ENCODE results near the gene KHDRBS1. TPM values are rescaled to one million over a fixed set of nuclear protein-coding genes. Genes with fewer than 3 reads are reported as not detected.
A peak's percentile ranks its signal among the peaks of the same experiment; 100 is the strongest.
"Not testable (repeated sequence)": the region's sequence is repeated elsewhere in the genome, so short reads cannot be mapped to it uniquely, and the experiment has no call there.

Gene KHDRBS1
- polyA plus RNA-seq, 5 donors = 193 to 247 (median 218) TPM

DNA sequence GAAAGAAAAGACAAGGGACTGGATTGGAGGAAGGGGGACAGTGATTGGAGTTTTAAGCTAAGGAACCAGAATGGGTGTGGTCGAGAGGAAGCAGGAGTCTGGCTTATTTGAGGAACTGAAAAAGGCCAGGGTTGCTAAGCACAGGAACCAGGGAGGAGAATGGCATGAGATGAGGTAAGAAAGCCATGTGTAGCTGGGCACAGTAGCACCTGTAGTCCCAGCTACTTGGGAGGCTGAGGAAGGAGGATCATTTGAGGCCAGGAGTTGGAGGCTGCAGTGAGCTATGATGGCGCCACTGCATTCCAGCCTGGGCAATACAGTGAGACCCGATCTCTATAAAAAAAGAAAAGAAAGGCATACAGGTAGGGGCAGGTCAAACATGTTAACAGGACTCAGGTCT, 8.1 kb upstream of the KHDRBS1 start:
- DNase-seq = no peak

DNA sequence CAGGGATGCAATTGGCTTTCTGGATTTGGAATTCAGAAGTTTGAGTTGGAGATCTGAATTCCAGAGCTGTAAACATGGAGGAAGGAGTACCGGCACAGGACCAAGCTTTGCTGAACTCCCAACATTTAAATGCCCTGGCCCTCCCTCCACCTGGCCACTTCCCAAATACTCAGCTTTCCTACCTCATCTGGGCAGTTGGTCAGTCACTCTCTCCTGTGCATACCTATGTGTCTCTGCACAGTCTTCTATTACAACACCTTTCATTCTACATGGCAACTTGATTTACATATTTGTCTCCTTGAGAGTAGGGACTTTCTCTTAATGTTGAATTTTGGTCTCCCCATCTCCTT, 6.1 kb upstream of the KHDRBS1 start:
- DNase-seq = no peak

DNA sequence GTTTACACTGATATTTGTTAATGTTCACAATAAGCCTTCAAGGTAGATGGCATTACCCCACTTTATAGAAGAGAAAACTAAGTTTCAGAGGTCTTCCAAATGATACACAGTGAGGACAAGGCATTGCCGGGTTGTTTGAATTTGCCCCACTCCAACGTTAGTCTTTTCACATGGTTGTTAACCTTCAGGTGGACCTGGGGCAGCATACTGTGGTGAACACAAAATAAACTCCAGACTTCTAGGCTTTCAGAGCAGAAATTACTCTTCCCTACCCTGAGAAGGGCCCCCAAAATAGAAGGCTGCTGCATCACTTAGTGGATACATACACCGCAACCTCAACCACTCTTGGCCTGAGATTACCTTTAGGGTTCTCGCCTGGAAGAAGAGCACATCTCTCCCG, 3.4 kb upstream of the KHDRBS1 start:
- DNase-seq = no peak

DNA sequence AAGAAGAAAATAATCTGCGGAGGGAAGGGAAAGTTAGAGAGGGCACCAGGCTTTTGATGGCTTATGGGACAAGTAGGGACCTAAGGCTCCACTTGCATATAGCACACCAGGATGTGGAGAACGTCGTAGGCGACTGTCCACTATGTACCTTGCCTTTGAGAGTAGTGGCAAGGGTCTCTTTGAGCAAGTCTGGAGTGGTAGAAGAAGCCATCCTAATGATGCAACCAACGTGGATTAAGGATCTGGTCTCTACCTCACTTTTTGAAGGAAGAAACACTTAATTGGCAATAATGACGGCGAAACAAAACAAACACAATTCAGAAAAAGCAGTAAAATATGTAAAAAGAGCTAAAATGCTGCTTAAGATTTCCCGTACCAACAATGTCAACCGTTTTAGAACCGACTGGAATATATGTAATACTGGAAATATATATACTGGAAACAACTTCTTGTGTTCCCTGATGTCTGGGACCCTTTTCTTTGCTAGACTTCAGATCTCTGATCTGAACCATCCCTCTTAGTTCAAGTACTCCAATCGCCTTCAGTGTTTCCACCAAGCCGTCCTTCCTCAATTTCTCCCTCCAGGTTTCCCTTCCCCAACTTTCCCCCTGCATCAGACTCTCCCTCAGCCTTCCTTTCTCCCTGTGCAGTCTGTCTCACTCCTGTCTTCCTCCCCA, 821 bp upstream of the KHDRBS1 start:
- DNase-seq = peak in 1 of 2 donors; percentile 13

DNA sequence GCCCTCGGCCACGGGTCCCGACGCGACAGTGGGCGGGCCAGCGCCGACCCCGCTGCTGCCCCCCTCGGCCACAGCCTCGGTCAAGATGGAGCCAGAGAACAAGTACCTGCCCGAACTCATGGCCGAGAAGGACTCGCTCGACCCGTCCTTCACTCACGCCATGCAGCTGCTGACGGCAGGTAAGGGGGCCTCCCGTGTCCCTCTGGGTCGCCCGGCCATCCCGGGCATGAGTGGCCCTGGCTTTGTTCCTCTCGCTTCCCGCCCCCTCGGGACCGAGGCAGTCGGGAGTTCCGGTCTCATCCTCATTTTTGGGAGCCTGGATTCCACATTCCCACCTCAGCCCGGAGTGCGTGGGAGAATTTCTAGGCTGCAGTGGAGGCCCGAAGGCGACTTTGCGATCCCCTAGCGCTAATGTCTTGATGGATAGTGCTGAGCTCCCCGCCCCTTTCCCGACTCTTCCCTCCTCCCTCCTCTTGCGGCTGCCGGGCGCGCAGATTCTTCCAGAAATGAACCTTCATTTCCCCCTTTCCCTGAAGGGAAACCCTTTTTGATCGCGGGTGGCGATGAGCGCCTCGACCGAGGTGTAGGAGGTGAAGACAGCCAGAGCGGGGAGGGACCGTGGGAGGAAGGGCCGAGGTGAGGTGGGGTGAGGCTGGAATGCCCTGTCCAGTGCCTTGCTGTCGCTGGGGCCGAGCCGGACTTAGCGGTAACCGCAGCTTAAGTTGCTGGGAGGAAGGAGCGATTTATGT, 705 bp downstream of the KHDRBS1 start:
- peak; percentile 42 to 54 for DNase-seq

DNA sequence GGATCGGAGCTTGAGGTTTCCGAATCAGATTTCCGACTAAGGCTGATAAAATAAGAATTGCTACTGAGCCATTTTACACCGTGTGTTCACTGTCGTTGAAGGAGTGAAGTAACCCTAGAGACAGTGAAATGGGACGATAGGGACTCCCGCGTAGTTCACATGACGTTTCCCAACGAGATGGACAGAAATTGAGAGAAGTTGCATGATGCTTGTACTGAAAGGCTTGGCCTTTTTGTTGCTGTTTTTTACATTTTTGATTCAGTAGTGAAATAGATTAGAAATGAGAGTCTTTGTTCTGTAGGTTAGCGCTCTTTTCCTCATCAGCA, 1.2 kb downstream of the KHDRBS1 start:
- no peak for DNase-seq

DNA sequence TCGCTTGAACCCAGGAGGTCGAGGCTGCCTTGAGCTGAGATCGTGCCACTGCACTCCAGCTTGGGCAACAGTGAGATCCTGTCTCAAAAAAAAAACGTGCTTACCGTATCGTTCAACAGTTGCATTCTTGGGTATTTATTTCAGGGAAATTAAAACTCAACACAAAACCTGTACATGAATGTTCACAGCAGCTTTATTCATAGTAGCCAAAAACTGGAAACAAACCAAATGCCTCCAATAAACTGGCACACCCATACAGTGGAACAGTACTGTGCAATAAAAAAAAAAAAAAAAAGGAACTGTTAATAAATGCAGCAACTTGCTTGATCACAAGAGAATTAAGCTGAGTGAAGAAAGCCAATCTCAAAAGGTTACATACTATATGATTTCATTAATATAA, 6.7 kb downstream of the KHDRBS1 start:
- no peak for DNase-seq

DNA sequence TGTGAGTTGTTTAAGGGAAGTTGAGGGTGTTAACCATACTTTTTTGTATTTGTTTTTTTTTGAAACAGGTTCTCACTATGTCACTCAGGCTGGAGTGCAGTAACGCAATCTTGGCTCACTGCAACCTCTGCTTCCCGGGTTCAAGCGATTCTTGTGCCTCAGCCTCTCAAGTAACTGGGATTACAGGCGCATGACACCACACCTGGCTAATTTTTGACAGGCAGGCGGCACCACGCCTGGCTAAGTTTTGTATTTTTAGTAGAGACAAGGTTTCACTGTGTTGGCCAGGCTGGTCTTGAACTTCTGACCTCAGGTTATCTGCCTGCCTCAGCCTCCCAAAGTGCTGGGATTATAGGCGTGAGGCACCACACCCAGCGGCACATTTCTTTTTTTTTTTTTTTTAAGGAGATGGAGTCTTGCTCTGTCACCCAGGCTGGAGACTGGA, 7.9 kb downstream of the KHDRBS1 start:
- not testable (repeated sequence) for DNase-seq

DNA sequence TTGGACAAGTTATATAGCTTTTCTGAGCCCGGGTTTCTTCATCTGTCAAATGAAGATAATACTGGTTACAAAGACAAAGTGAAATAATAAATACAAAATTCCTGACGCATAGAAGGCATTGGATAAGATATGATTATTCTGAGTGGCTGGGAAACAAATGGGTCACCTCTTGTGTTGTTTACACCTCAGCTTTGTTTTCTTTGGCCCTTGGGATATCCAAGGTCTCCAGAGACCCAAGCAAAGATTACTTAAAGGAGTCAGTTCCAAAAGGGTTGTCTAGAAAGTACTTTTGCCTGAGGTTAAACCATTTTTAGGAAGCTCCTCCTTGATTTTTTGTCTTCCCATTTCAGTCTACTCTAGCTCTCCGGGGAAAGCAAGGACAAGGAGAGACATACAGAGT, 9.7 kb downstream of the KHDRBS1 start:
- DNase-seq = no peak

DNA sequence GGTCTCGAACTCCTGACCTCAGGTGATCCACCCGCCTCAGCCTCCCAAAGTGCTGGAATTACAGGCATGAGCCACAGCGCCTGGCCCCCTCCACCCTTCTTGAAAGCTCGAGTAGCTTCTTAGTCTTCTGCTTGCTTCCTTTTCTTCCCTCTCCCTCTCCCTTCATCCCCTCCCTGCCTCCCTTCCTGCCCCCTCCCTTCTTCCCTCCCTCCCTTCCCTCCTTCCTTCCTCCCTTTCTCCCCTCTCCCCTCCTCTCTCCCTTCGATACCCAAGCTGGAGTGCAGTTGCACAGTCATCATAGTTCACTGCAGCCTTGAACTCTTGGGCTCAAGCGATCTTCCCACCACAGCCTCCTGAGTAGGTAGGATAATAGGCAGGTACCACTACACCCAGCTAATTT, 11.8 kb downstream of the KHDRBS1 start:
- DNase-seq = no peak

DNA sequence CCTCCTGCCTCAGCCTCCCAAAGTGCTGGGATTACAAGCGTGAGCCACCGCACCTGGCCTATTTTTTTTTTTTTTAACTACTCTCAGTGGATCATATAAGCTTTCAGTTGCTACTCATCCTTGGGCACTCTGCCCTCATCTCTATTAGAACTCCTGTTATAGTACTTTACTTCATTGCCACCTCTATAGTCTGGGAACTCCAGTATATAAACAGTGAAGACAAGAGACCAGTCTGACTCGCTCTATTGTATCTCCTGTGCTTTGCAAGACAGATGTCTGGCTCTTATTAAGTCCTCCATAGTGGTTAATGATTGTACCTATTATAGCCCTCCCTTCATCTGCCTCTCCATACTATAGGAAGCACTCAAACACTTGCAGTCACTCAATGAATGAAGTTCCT, 15.1 kb downstream of the KHDRBS1 start:
- DNase-seq = no peak

DNA sequence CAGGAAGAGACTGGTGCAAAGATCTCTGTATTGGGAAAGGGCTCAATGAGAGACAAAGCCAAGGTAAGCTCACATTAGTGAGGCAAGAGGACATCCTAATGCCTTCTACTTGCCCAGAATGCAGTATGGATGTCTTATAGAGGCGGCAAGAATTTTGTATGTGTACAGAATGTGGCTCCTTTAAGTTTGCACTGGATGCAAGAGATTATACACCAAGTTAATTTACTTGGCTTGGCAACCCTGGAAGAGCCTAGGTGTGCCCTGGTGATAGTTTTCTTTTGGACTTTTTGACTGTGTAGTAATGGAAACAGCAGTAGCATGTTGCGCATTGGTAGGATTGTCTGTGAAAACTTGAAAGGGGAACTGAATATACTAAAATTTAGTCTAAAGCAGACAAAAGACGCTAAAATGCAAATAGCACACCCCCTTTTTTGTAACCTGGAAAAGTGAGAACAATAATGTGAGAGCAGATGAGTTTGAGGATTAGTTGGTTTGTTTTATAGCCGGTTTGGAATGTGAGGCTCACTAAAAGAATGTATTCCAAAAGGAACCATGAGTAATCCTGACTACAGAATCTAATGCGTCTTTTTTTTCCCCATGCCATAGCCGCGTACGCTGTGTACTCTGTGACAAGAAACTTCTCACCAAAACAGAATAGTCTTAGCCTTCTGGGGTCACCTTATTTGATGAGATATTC, 18.1 kb downstream of the KHDRBS1 start:
- no peak for DNase-seq

DNA sequence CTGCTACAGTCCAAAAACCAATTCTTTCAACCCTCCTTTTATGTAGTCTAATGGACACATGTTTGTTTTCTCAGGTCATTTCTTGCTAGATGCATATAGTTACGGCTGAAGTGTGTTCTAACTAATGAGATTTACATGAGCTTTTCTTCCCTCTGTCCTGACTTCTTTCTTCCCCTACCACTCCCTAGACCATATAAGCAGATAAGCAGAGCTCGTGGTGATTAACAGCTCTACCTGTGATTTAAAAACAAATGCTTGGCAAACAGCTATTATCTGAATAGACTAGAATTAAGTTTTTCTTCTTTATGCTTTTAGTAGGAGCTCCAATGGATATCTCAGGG, 18.6 kb downstream of the KHDRBS1 start:
- no peak for DNase-seq

DNA sequence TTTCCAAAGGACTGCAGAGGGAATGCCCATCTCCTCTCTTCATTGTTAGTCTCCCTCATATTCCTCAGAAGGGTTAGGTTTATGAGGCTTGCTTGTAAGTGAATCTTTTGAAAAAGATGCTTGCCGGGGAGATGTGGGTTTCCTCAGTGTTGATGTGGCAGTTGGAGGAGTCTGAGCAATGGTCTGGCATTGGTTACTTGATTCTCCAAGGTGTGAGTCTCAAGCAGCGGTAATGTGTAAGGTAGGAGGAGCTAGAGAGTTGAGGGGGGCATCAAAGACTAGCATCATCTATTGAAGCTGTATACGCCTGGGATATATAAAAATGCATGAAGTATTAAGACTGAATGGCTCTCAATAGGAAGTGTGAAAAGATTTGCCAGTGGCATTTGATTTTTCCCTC, 21.5 kb downstream of the KHDRBS1 start:
- no peak for DNase-seq

DNA sequence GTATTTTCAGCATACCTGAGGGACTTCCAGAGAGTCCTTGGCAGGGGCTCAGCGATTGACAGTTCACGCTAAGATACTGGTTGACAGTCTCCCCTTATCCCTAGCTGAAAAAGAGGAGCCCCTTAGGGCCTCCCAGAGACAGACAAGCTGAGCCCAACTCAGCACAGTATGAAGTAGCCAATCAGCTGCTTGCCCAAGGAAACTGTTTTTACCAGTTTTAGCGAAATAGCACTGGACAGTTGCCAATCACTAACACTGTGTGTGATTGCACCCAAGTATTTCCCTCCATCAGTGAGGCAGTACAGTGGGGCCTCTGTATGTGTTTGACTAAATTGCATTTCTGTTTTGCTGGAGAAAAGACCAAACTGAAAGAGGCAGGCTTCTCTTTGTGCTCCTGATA, 27.0 kb downstream of the KHDRBS1 start:
- DNase-seq = no peak

DNA sequence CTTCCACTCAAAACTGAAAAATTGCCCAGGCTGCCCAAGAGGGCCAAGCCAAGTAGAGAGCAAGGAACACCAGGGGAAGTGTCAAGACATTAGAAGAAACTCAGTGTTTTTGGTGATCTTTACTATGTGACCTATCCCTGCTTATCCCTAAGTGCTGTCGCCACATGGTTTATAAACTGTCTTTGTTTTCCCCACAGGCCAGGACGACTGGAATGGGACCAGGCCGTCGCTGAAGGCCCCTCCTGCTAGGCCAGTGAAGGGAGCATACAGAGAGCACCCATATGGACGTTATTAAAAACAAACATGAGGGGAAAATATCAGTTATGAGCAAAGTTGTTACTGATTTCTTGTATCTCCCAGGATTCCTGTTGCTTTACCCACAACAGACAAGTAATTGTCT, 28.7 kb downstream of the KHDRBS1 start:
- DNase-seq = no peak

DNA sequence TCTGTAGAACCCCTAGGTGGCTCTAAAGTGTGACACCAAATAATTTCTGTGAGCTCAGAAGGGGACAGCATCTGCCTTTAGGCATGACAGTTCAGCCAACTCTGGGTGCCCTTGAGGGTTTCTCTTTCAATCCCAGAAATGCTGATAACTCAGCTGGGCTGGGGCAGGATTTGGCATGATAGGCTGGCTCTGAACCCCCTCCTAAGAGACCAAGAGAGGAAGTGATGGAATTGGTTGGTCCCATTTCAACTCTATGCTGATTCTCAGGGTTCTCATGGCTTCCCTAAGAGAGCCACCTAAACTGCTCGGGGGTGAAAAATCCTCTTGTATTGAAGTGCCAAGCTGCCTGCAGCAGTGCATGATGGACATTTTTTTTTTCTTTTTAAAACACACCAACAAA, 30.6 kb downstream of the KHDRBS1 start:
- DNase-seq = no peak

DNA sequence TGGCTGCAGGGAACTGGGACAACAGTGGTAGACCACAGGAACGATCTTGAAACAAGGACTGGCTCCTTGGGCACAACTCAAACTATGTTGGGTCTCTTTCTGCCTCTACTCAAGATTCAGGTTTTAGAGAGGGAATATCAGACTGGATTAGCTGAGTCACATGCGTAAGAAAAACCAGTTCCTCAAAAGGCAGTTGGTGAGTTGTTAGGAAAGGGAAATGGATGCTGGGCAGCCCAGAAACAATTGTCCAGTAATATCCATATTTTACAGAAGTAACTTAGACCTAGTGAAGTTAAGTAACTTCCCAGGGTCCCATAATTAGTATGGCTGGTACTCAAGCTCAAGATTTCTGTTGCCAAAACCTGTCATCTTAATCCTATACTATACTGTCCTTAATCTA, 32.1 kb downstream of the KHDRBS1 start:
- DNase-seq = no peak

DNA sequence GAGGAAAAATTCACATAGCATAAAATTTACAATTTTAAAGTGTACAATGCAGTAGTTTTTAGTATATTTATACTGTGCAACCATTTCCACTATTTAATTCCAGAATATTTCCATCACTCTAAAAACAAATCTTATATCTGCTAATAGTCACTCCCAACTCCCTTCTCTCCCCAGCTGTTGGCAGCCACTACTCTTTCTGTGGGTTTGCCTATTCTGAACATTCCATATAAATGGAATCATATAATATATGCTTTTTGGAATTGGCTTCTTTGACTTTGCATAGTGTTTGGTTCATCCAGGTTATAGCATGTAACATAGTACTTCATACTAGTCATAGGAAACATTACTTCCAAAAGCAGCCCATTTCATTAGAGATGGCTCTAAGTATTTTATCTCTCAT, 34.0 kb downstream of the KHDRBS1 start:
- DNase-seq = no peak

DNA sequence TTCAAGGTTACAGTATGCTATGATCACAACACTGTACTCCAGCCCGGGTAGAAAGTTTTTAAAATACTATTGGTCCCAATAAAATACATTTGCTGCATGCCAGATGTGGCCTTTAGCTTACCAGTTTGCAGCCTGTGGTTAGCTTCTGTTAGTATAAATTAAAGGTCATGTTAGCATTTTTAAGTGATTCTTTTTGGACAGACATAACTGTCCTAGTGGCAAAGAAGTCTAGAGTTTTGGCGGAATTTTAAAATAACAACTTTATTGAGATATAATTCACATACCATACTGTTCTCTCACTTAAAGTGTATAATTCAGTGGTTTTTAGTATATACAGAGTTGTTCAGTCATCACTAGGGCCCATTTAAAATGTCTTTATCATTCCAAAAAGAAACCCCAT, 34.8 kb downstream of the KHDRBS1 start:
- no peak for DNase-seq

DNA sequence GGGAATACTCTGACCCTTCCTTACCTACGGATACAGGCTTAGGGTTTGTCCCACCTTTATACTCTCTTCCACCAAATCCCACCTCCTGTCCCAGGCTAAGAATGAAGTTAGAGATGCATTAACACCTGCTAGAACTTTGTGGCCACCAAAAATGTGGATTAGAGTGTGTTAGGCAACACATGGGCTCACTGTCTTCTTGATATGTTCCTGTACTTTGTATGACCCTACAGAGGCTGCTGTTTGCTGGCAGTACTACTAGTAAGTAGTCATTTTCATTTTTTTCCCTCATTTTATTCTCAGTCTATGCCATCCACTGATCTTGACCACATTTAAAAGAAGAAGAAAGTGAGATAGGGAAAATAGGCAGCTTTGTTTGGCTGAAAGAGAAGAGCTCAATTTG, 38.0 kb downstream of the KHDRBS1 start:
- DNase-seq = no peak

DNA sequence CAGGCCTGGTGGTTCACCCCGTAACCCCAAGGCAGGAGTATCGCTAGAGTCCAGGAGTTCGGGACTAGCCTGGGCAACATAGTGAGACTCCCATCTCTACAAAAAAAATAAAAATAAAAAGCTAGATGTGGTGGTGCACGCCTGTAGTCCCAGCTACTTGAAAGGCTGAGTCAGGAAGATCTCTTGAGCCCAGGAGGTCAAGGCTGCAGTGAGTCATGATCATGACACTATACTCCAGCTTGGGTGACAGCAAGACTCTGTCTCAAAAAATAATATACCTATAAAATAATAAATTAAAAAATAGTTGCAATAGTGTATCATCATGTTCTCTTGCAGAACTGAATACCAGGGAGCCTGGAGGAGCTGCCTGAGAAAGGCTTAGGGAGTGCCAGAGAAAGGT, 39.2 kb downstream of the KHDRBS1 start:
- no peak for DNase-seq

DNA sequence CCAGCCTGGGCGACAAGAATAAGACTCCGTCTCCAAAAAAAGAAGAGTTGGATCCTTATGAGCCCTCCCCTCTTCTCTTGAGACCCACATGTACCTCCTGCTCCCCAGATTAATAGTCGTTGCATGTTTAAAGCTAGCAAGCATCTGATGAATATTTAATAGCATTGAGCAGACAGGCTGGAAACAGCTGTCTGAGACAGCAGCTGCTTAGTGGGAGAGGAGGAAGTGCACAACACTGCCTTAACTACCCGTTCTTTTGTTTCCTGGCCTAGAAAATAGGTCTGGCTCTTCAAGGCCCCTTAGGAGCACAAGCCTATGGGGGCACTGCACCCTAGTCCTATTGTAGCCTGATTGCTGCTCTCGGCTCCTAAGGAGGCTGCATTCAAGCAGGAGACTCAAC, 41.7 kb downstream of the KHDRBS1 start:
- peak; percentile 51 to 53 for DNase-seq

DNA sequence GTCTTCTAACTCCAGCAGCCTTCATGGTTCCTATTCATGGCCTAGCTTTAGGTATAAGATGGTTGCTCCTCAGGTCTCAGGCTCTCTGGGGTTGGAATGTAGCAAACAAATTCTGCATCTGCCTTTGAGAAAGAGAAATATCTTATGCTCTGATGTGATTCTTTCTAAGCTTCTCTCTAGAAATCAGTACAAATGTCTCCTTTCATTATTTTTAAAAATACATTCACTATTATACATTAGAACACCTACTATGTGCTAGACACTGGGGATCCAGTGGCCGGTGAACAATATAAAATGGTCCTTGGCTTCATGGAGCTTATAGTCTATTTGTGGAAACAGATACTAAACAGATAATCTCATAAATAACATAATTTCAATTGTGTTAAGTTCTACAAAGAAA, 42.9 kb downstream of the KHDRBS1 start:
- DNase-seq = no peak
